ENCODE results near the gene TENM4. TPM values are rescaled to one million over a fixed set of nuclear protein-coding genes. Genes with fewer than 3 reads are reported as not detected.

TENM4 gene
- total and polyA plus RNA-seq, 2 of the 8 experiments (the other 6 are each of a cell fraction or from before 2014, with no cell fraction given) = 3.5 to 7.2 TPM

- no peak overlapping the region for H3K27ac ChIP-seq (ENCODE audit: low read depth, low read length)
- no peaks in the 10 kb centered on the region for H3K27me3 ChIP-seq (replicated peaks in 1 of 4; ENCODE audit: control insufficient read depth in 3 of 4, extremely low read depth in 1 of 4, insufficient read depth in 3 of 4, low read length in 3 of 4)
- no peak overlapping the region for H4K8ac ChIP-seq (ENCODE audit: extremely low read depth, insufficient read depth, low read length)
- H3K14ac ChIP-seq (ENCODE audit: insufficient read length) = no peak overlapping the region
- no peak overlapping the region for H3K4me2 ChIP-seq (ENCODE audit: insufficient read depth in 1 of 2, low read depth in 2 of 2, low read length in 2 of 2)
- no peak overlapping the region for H2BK120ac ChIP-seq (replicated peaks; ENCODE audit: low read depth, low read length)
- no peak overlapping the region for H3K4me3 ChIP-seq (ENCODE audit: extremely low read depth in 1 of 4, insufficient read depth in 2 of 4, low read depth in 3 of 4, low read length in 4 of 4)
- FAIRE-seq (no peak), DNase-seq (ENCODE audit: low read depth in 1 of 2, low spot score in 2 of 2) (no peak)
- H4K91ac ChIP-seq (replicated peaks; ENCODE audit: insufficient read length, low read length) = no peak overlapping the region
- H3K9me3 ChIP-seq (ENCODE audit: insufficient read depth in 2 of 2, low read depth in 1 of 2, low read length in 1 of 2) = no peaks in the 10 kb centered on the region
- no peak overlapping the region for H3K4ac ChIP-seq (replicated peaks; ENCODE audit: insufficient read length, low read depth, low read length)
- CTCF ChIA-PET (ENCODE audit: partially characterized antibody) = interaction anchor here (0.6 to 5.2 kb wide), 7 partner anchors 11 to 173 kb away, joined by 3 to 22 read pairs (median 3); no protein-coding TSS in a partner anchor
- H3K23ac ChIP-seq (ENCODE audit: insufficient read length) = no peak overlapping the region
- no peak overlapping the region for H2BK15ac ChIP-seq (ENCODE audit: low read length)
- H3K23me2 ChIP-seq (ENCODE audit: low read depth, low read length) = no peaks in the 10 kb centered on the region
- H2BK5ac ChIP-seq (ENCODE audit: low read depth, low read length) = no peak overlapping the region
- H3K79me2 ChIP-seq (ENCODE audit: control insufficient read depth in 1 of 2, insufficient read depth in 2 of 2, low read length in 2 of 2) = no peaks in the 10 kb centered on the region
- H3K4me1 ChIP-seq (replicated peaks in 1 of 4; ENCODE audit: control insufficient read depth in 3 of 4, insufficient read depth in 4 of 4, low read length in 3 of 4) = peaks cover 0 to 2% (median 0%) of the 10 kb centered on the region in 4 experiments; a peak in 1 of 7 replicates
- no peak overlapping the region for H4K5ac ChIP-seq (ENCODE audit: insufficient read length, low read depth, low read length)
- H3K36me3 ChIP-seq (ENCODE audit: control insufficient read depth in 2 of 4, insufficient read depth in 4 of 4, low read length in 3 of 4) = no peaks in the 10 kb centered on the region
- no peak overlapping the region for H3K18ac ChIP-seq (ENCODE audit: extremely low read depth, low read length)
- POLR2A ChIA-PET (ENCODE audit: partially characterized antibody) = no interaction called here
- H3K56ac ChIP-seq (replicated peaks; ENCODE audit: insufficient read length, low read depth, low read length) = no peak overlapping the region
- H3K9ac ChIP-seq (replicated peaks in 1 of 4; ENCODE audit: extremely low read depth in 1 of 4, low read depth in 3 of 4, low read length in 3 of 4) = no peak overlapping the region
- 77% methylated on average over 3 of the region's 3 CpGs; no CpG with 5 or more reads in 1 of the 2 experiments for WGBS, 2 experiments (ENCODE audit: extremely low coverage in 1 of 2, insufficient coverage in 1 of 2, insufficient read length in 1 of 2, insufficient replicate concordance in 2 of 2, low coverage in 1 of 2, low lambda C conversion rate in 2 of 2, missing lambda C conversion rate in 1 of 2)
- H3K79me1 ChIP-seq (ENCODE audit: low read depth, low read length) = no peaks in the 10 kb centered on the region
- H2BK20ac ChIP-seq (ENCODE audit: low read length) = no peak overlapping the region
- no peak overlapping the region for H2AK5ac ChIP-seq (ENCODE audit: low read depth, low read length)
- H2AFZ ChIP-seq (ENCODE audit: low read length) = no peak overlapping the region
- H4K20me1 ChIP-seq (replicated peaks in 1 of 2; ENCODE audit: control insufficient read depth in 1 of 2, insufficient read depth in 2 of 2, low read length in 2 of 2) = no peaks in the 10 kb centered on the region
- H2BK12ac ChIP-seq (ENCODE audit: low read depth, low read length) = no peak overlapping the region
- TF ChIP-seq MAX (IDR thresholded peaks at IDR 0.05) = no peak
- no peak for TF ChIP-seq SRF (IDR thresholded peaks at IDR 0.05; ENCODE audit: low read depth, low read length)
- no peak for TF ChIP-seq TAF1 (IDR thresholded peaks at IDR 0.05; ENCODE audit: low read depth, low read length)
- no peak for TF ChIP-seq HDAC2 (IDR thresholded peaks at IDR 0.05; ENCODE audit: borderline replicate concordance in 1 of 2, low read depth in 2 of 2, low read length in 2 of 2)
- no peak for TF ChIP-seq JUND (IDR thresholded peaks at IDR 0.05; ENCODE audit: low read length)
These were observed 653.1 kb downstream of the TENM4 start for GRCh38 chr11:78787696-78788095.
